H1 (cell line): ENCODE results near the gene GPR68. TPM values are rescaled to one million over a fixed set of nuclear protein-coding genes. Genes with fewer than 3 reads are reported as not detected.

Experiments
- CTCF ChIA-PET: fragments of 300-600 bp; sonication (Branson Sonifier 250); formaldehyde crosslinking; loops from one replicate; lab custom pipeline; 2021; ENCODE audit not compliant: partially characterized antibody; lab: Charles Lee
- POLR2A ChIA-PET: fragments of 300-600 bp; sonication (Branson Sonifier 250); formaldehyde crosslinking; loops from one replicate; lab custom pipeline; 2021; ENCODE audit warnings: inconsistent platforms; ENCODE audit not compliant: partially characterized antibody; lab: Charles Lee
- DNase-seq, 2 experiments: peaks; one replicate each; pipeline versions ENCODE4 v3.0.0 to v3.0.0-alpha.2; 2010 to 2022; ENCODE audit warnings: low spot score in 2 of 2, low read depth in 1 of 2, mixed read lengths in 1 of 2
- FAIRE-seq: peaks from 2 replicates; lab custom pipeline; 2011; peaks lifted over from hg19 to GRCh38; lab: Jason Lieb, UNC
- H2AFZ ChIP-seq: 2 replicates; pipeline ENCODE4 v1.8.1; 2012; ENCODE audit warnings: low read length, inconsistent platforms
- H2AK5ac ChIP-seq: 2 replicates; pipeline ENCODE4 v1.6.1; 2013; ENCODE audit warnings: low read depth, low read length
- H2BK120ac ChIP-seq: replicated peaks from 2 replicates; pipeline ENCODE3; 2013; ENCODE audit warnings: low read depth, low read length, inconsistent platforms
- H2BK12ac ChIP-seq: 2 replicates; pipeline ENCODE4 v1.6.1; 2013; ENCODE audit warnings: low read depth, low read length
- H2BK15ac ChIP-seq: 2 replicates; pipeline ENCODE4 v1.6.1; 2013; ENCODE audit warnings: low read length
- H2BK20ac ChIP-seq: 2 replicates; pipeline ENCODE4 v1.6.1; 2013; ENCODE audit warnings: low read length
- H2BK5ac ChIP-seq: 2 replicates; pipeline ENCODE4 v1.6.1; 2013; ENCODE audit warnings: low read depth, low read length
- H3K14ac ChIP-seq: 2 replicates; pipeline ENCODE4 v1.6.1; 2013; ENCODE audit warnings: inconsistent platforms; ENCODE audit not compliant: insufficient read length
- H3K18ac ChIP-seq: 2 replicates; pipeline ENCODE4 v1.6.1; 2013; ENCODE audit warnings: low read length; ENCODE audit errors: extremely low read depth
- H3K23ac ChIP-seq: 2 replicates; pipeline ENCODE4 v1.6.1; 2013; ENCODE audit warnings: inconsistent platforms; ENCODE audit not compliant: insufficient read length
- H3K23me2 ChIP-seq: 2 replicates; pipeline ENCODE4 v1.6.1; 2013; ENCODE audit warnings: low read depth, low read length
- H3K27ac ChIP-seq: 2 replicates; pipeline ENCODE4 v1.6.1; 2011; ENCODE audit warnings: low read depth, low read length, inconsistent platforms
- H3K27me3 ChIP-seq, 4 experiments: replicated peaks in 1 of 4; 1 replicate in 1 of 4; 2 replicates in 3 of 4; pipeline versions ENCODE4 v1.6.1 to v1.8.1; 2011 to 2013; ENCODE audit warnings: low read length in 3 of 4, mild to moderate bottlenecking in 3 of 4, inconsistent platforms in 2 of 4, mixed read lengths in 2 of 4, moderate library complexity in 1 of 4; ENCODE audit not compliant: control insufficient read depth in 3 of 4, insufficient read depth in 3 of 4; ENCODE audit errors: extremely low read depth in 1 of 4
- H3K36me3 ChIP-seq, 4 experiments: 2 replicates each; pipeline versions ENCODE4 v1.6.1 to v1.8.1; 2011 to 2013; ENCODE audit warnings: mild to moderate bottlenecking in 4 of 4, low read length in 3 of 4, moderate library complexity in 2 of 4, control low read depth in 1 of 4, inconsistent platforms in 1 of 4; ENCODE audit not compliant: insufficient read depth in 4 of 4, control insufficient read depth in 2 of 4
- H3K4ac ChIP-seq: replicated peaks from 2 replicates; pipeline ENCODE3; 2013; ENCODE audit warnings: low read length, low read depth, mixed read lengths, inconsistent platforms; ENCODE audit not compliant: insufficient read length
- H3K4me1 ChIP-seq, 4 experiments: replicated peaks in 1 of 4; 1 replicate in 1 of 4; 2 replicates in 3 of 4; pipeline versions ENCODE4 v1.6.1 to v1.8.1; 2011 to 2013; ENCODE audit warnings: low read length in 3 of 4, inconsistent platforms in 2 of 4, mixed read lengths in 1 of 4; ENCODE audit not compliant: insufficient read depth in 4 of 4, control insufficient read depth in 3 of 4
- H3K4me2 ChIP-seq, 2 experiments: 2 replicates each; pipeline versions ENCODE4 v1.6.1 to v1.8.1; 2011 to 2013; ENCODE audit warnings: low read depth in 2 of 2, low read length in 2 of 2, control low read depth in 1 of 2, inconsistent platforms in 1 of 2, mild to moderate bottlenecking in 1 of 2; ENCODE audit not compliant: insufficient read depth in 1 of 2
- H3K4me3 ChIP-seq, 4 experiments: fragments of 200-600, 300-600 bp in 1 of 4; sonication (generic), shearing (Covaris generic), sonication (Bioruptor Twin) in 1 of 4; 2 replicates each; pipeline versions ENCODE4 v1.5.1 to v1.8.1; 2011 to 2016; ENCODE audit warnings: low read length in 4 of 4, low read depth in 3 of 4, control low read depth in 2 of 4, inconsistent platforms in 2 of 4, mild to moderate bottlenecking in 2 of 4, mixed read lengths in 1 of 4, moderate library complexity in 1 of 4; ENCODE audit not compliant: insufficient read depth in 2 of 4; ENCODE audit errors: extremely low read depth in 1 of 4
- H3K56ac ChIP-seq: replicated peaks from 2 replicates; pipeline ENCODE3; 2013; ENCODE audit warnings: low read depth, mild to moderate bottlenecking, mixed read lengths, low read length, inconsistent platforms; ENCODE audit not compliant: insufficient read length
- H3K79me1 ChIP-seq: 2 replicates; pipeline ENCODE4 v1.6.1; 2013; ENCODE audit warnings: low read depth, low read length, control low read depth
- H3K79me2 ChIP-seq, 2 experiments: 2 replicates each; pipeline versions ENCODE4 v1.6.1 to v1.8.1; 2012 to 2013; ENCODE audit warnings: low read length in 2 of 2, mild to moderate bottlenecking in 2 of 2, inconsistent platforms in 1 of 2; ENCODE audit not compliant: insufficient read depth in 2 of 2, control insufficient read depth in 1 of 2
- H3K9ac ChIP-seq, 4 experiments: replicated peaks in 1 of 4; 1 replicate in 1 of 4; 2 replicates in 3 of 4; pipeline versions ENCODE4 v1.6.1 to v1.8.1; 2011 to 2013; ENCODE audit warnings: low read depth in 3 of 4, low read length in 3 of 4, control low read depth in 2 of 4, mild to moderate bottlenecking in 2 of 4, moderate library complexity in 2 of 4, inconsistent platforms in 1 of 4; ENCODE audit errors: extremely low read depth in 1 of 4
- H3K9me3 ChIP-seq, 2 experiments: 2 replicates each; pipeline versions ENCODE4 v1.6.1 to v1.8.1; 2012 to 2013; ENCODE audit warnings: mild to moderate bottlenecking in 2 of 2, moderate library complexity in 2 of 2, control low read depth in 1 of 2, inconsistent platforms in 1 of 2, low read depth in 1 of 2, low read length in 1 of 2, mixed read lengths in 1 of 2; ENCODE audit not compliant: insufficient read depth in 2 of 2
- H4K20me1 ChIP-seq, 2 experiments: replicated peaks in 1 of 2; 2 replicates each; pipeline versions ENCODE3 to v1.8.1; 2011 to 2013; ENCODE audit warnings: inconsistent platforms in 2 of 2, low read length in 2 of 2, mild to moderate bottlenecking in 1 of 2; ENCODE audit not compliant: insufficient read depth in 2 of 2, control insufficient read depth in 1 of 2
- H4K5ac ChIP-seq: 2 replicates; pipeline ENCODE4 v1.6.1; 2013; ENCODE audit warnings: low read length, low read depth, mixed read lengths, inconsistent platforms; ENCODE audit not compliant: insufficient read length
- H4K8ac ChIP-seq: 2 replicates; pipeline ENCODE4 v1.8.0; 2013; ENCODE audit warnings: mild to moderate bottlenecking, moderate library complexity, low read length, inconsistent platforms; ENCODE audit not compliant: insufficient read depth; ENCODE audit errors: extremely low read depth
- H4K91ac ChIP-seq: replicated peaks from 2 replicates; pipeline ENCODE3; 2013; ENCODE audit warnings: low read length, mixed read lengths, inconsistent platforms; ENCODE audit not compliant: insufficient read length
- CBX5 ChIP-seq: fragments of 300-800, 300-1000 bp; sonication (generic); IDR thresholded peaks from 2 replicates; pipeline ENCODE4 v1.7.1; 2016; ENCODE audit warnings: antibody characterized with exemption, low read length, low read depth
- CHD1 ChIP-seq: IDR thresholded peaks from 2 replicates; pipeline ENCODE4 v1.6.1; 2012; ENCODE audit warnings: low read depth, low read length, improper control_type of control experiment
- KDM4A ChIP-seq: IDR thresholded peaks from one replicate; pipeline ENCODE4 v1.7.1; 2012; ENCODE audit warnings: low read depth, mild to moderate bottlenecking, moderate library complexity, low read length, inconsistent platforms; ENCODE audit not compliant: severe bottlenecking
- POLR2A ChIP-seq, 2 experiments: IDR thresholded peaks; 1 replicate in 1 of 2; 2 replicates in 1 of 2; pipeline ENCODE4 v1.6.1; 2011; ENCODE audit warnings: low read depth in 2 of 2, low read length in 2 of 2, mild to moderate bottlenecking in 2 of 2; ENCODE audit errors: control extremely low read depth in 1 of 2
- SIX5 ChIP-seq: IDR thresholded peaks from 2 replicates; pipeline ENCODE4 v1.6.1; 2011; ENCODE audit warnings: mild to moderate bottlenecking, low read depth, low read length
- TAF1 ChIP-seq: IDR thresholded peaks from 2 replicates; pipeline ENCODE4 v1.6.1; 2011; ENCODE audit warnings: mild to moderate bottlenecking, low read depth, low read length
- TAF7 ChIP-seq: optimal IDR thresholded peaks from 2 replicates; pipeline ENCODE3; 2011; ENCODE audit warnings: low read depth, mild to moderate bottlenecking, inconsistent platforms, low read length, moderate library complexity, borderline replicate concordance
- WGBS, 2 experiments: shearing (Covaris generic) in 1 of 2; methylation state at CpG; one replicate each; pipeline versions ENCODE4 v1.1.6 to v1.1.7; 2013 to 2015; ENCODE audit warnings: low lambda C conversion rate in 2 of 2, mixed read lengths in 2 of 2, inconsistent platforms in 1 of 2, low coverage in 1 of 2, missing lambda C conversion rate in 1 of 2; ENCODE audit not compliant: insufficient replicate concordance in 2 of 2, insufficient coverage in 1 of 2, insufficient read length in 1 of 2; ENCODE audit errors: extremely low coverage in 1 of 2, missing lambda C conversion rate in 1 of 2; 5-methylcytosine and 5-hydroxymethylcytosine counted together
- polyA plus RNA-seq, 7 experiments: library from polyadenylated mRNA; depleted of rRNA in 3 of 7; stranded (reverse) in 5 of 7; unstranded in 2 of 7; fragments of >200 nt in 5 of 7; fragments of 200-250 nt in 2 of 7; gene quantifications; 1 replicate in 5 of 7; 2 replicates in 1 of 7; 4 replicates in 1 of 7; pipeline versions ENCODE4 v1.2.1 to v1.2.3, GENCODE V29; 2011 to 2013; ENCODE audit warnings: missing spikeins in 2 of 7, mixed read lengths in 2 of 7
- total RNA-seq: library from RNA; stranded (reverse); fragmentation: NEBNext Ultra II Directional; extraction: Animal tissue kit (Norgen Biotek cat#: 25700); gene quantifications from 2 replicates; pipeline ENCODE4 v1.2.1, GENCODE V29; 2021

GPR68 gene
- total and polyA plus RNA-seq, 2 of the 8 experiments (the other 6 are each of a cell fraction or from before 2014, with no cell fraction given), result 0.22 to 0.76 TPM

DNA sequence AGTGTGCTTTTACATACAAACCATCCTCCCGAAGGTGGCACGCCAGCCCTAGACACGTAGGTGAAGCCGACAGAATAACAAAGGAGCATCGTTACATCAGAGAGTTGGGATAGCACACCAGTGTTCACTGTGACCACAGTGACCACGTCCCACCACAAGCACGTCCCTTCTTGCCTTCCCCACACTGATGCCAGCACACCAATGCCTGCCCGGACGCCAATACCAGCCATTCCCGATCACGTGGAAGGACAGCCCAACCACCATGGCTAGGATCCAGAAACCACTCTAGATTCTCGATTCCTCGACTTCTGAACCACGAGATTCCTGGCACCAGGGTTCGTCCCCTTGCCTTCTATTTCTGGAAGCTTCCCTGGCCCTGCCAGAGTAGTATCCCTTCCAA lies 48.0 kb upstream of the GPR68 start:
- Histone ChIP-seq H3K79me1 (no peaks in the 10 kb centered on the region), H2BK15ac (no peak overlapping the region), H3K27me3 (no peaks in the 10 kb centered on the region), H3K56ac (no peak overlapping the region), H3K14ac (no peak overlapping the region), H4K91ac (no peak overlapping the region), H3K9me3 (no peaks in the 10 kb centered on the region), H2BK20ac (no peak overlapping the region), H3K9ac (no peak overlapping the region), H3K18ac (no peak overlapping the region), H2BK12ac (no peak overlapping the region), H3K27ac (no peak overlapping the region), H3K4me3 (no peak overlapping the region), H2AFZ (no peak overlapping the region), H3K4ac (no peak overlapping the region), H3K23me2 (no peaks in the 10 kb centered on the region), H4K8ac (no peak overlapping the region), H2AK5ac (no peak overlapping the region), H3K23ac (no peak overlapping the region), H3K79me2 (no peaks in the 10 kb centered on the region), H4K20me1 (no peaks in the 10 kb centered on the region), H2BK5ac (no peak overlapping the region), H2BK120ac (no peak overlapping the region), H3K4me1 (no peaks in the 10 kb centered on the region), H4K5ac (no peak overlapping the region), H3K4me2 (no peak overlapping the region), H3K36me3 (peaks cover 22 to 63% (median 46%) of the 10 kb centered on the region in 4 experiments)
- 96% methylated on average over 15 of the region's 15 CpGs; no CpG with 5 or more reads in 1 of the 2 experiments for WGBS, 2 experiments
- DNase-seq, result no peak
- ChIA-PET POLR2A (no interaction called here), CTCF (interaction anchor here (0.6 to 1.0 kb wide), 3 partner anchors 116 to 413 kb away, joined by 3 to 5 read pairs (median 4); no protein-coding TSS in a partner anchor)
- FAIRE-seq, result no peak
- TF ChIP-seq CBX5 (no peak), CHD1 (no peak), TAF1 (no peak), SIX5 (no peak), TAF7 (no peak), KDM4A (no peak), POLR2A (IDR thresholded peaks at IDR 0.05; ENCODE audit: control extremely low read depth in 1 of 2, low read depth in 2 of 2, low read length in 2 of 2) (no peak)
